Small intestine (tissue), 7 donors: ENCODE measurements around the gene NECTIN3. TPM values are rescaled to one million over a fixed set of nuclear protein-coding genes. Genes with fewer than 3 reads are reported as not detected.

Experiments
- DNase-seq, 2 donors: peaks; one replicate each; pipeline versions ENCODE4 v3.0.0 to v3.0.0-alpha.2; 2013
- FAIRE-seq: peaks from 2 replicates; lab custom pipeline; 2012; peaks lifted over from hg19 to GRCh38; lab: Jason Lieb, UNC
- H3K27ac ChIP-seq, 3 donors: one replicate each; pipeline ENCODE4 v1.5.1; 2013; ENCODE audit warnings: low read length in 2 of 3, mild to moderate bottlenecking in 2 of 3, control low read depth in 1 of 3, inconsistent platforms in 1 of 3, low read depth in 1 of 3, moderate library complexity in 1 of 3
- H3K27me3 ChIP-seq, 3 donors: one replicate each; pipeline ENCODE4 v1.6.1; 2013; ENCODE audit warnings: low read length in 3 of 3, inconsistent platforms in 1 of 3; ENCODE audit not compliant: control insufficient read depth in 3 of 3, insufficient read depth in 3 of 3
- H3K36me3 ChIP-seq, 3 donors: one replicate each; pipeline ENCODE4 v1.6.1; 2013; ENCODE audit warnings: low read length in 3 of 3, inconsistent platforms in 1 of 3, low read depth in 1 of 3, mild to moderate bottlenecking in 1 of 3, moderate library complexity in 1 of 3; ENCODE audit not compliant: control insufficient read depth in 3 of 3, insufficient read depth in 2 of 3
- H3K4me1 ChIP-seq, 3 donors: one replicate each; pipeline ENCODE4 v1.6.1; 2013; ENCODE audit warnings: low read length in 2 of 3, inconsistent platforms in 1 of 3, low read depth in 1 of 3, mild to moderate bottlenecking in 1 of 3, moderate library complexity in 1 of 3; ENCODE audit not compliant: control insufficient read depth in 3 of 3, insufficient read depth in 2 of 3
- H3K4me3 ChIP-seq, 3 donors: one replicate each; pipeline ENCODE4 v1.5.1; 2013; ENCODE audit warnings: low read length in 3 of 3, control low read depth in 1 of 3, inconsistent platforms in 1 of 3, low read depth in 1 of 3, mild to moderate bottlenecking in 1 of 3, moderate library complexity in 1 of 3
- H3K9me3 ChIP-seq, 2 donors: one replicate each; pipeline ENCODE4 v1.6.1; 2013; ENCODE audit warnings: low read depth in 1 of 2, low read length in 1 of 2; ENCODE audit not compliant: control insufficient read depth in 2 of 2, insufficient read depth in 1 of 2
- WGBS, 3 donors: extraction: QIAGEN DNeasy Blood & Tissue Kit; methylation state at CpG; one replicate each; pipeline ENCODE4 v1.1.7; 2013; 5-methylcytosine and 5-hydroxymethylcytosine counted together
- polyA plus RNA-seq, 4 donors: library from polyadenylated mRNA; stranded (reverse) in 3 of 4; unstranded in 1 of 4; fragments of 200-250 nt in 3 of 4; fragments of 120-200 nt in 1 of 4; gene quantifications; one replicate each; pipeline versions ENCODE4 v1.2.1 to v1.2.3, GENCODE V29; 2013
- donor health status: healthy with polysubstance abuse.
- donor health status: control.
- donor health status: control.
- donor health status: Bipolar disorder and iron deficiency.
- donor health status: healthy.

Gene NECTIN3
- polyA plus RNA-seq, 4 donors: 5.9 to 36.9 (median 15.0) TPM

DNA sequence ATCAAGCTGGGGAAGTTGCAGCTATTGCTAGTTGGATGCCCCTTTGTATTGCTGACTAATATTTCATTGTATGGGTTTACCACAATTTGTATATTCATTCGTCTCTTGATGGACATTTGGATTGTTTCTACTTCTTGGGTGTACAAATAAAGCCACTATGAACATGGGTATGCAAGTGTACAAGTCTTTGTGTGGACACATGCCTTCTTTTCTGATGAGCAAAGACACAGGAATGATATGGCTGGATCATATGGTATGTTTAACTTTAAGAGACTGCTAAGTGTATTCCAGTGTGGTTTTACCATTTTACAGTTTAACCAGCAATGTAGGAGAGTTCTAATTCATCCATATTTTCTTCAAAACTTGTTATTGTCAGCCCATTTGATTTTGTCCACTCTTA lies 32.2 kb downstream of the NECTIN3 start:
- Histone ChIP-seq H3K27ac (no peak overlapping the region), H3K36me3 (no peaks in the 10 kb centered on the region), H3K4me3 (no peak overlapping the region), H3K27me3 (no peaks in the 10 kb centered on the region), H3K9me3 (peaks cover 0 to 2% of the 10 kb centered on the region in 2 donors), H3K4me1 (no peaks in the 10 kb centered on the region)
- WGBS, 3 donors: 63 to 86% (median 70%) methylated on average over 1 of the region's 1 CpG
- FAIRE-seq (no peak), DNase-seq (no peak)

DNA sequence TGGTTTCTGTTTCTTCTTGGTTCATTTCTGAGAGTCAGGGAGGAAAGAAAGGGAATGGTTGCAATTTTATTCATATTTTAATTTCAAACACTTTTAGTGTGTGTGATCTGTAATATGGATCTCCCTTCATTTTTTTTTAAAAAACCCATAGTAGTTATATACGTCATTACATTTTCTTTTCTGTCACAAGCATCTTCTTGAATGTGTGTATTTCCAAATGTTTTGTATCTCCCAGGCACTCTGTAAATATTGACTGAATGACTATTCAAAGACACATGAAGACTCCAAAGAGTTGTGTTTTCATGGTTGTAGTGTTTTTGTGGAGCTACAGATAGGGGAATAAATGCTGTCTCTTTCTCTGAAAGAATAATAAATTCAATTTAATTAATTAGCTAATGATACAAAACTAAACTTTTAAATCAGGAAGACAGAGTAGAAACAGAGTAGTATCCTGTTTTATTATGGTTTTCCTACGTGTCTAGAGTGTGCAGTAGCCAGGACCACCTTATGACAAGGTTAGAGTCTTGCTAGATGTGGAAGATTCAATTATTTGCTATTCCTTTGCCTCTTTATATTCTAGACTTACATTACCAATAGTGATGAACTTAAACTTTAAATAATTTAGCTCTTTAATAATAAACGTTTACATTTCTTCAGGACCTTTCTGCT lies 35.5 kb downstream of the NECTIN3 start:
- peaks cover 0 to 2% of the 10 kb centered on the region in 2 donors for H3K9me3 ChIP-seq
- H3K36me3 ChIP-seq: no peaks in the 10 kb centered on the region
- H3K4me3 ChIP-seq: no peak overlapping the region
- DNase-seq (no peak), FAIRE-seq (no peak)
- H3K27me3 ChIP-seq: no peaks in the 10 kb centered on the region
- no peaks in the 10 kb centered on the region for H3K4me1 ChIP-seq
- WGBS, 3 donors: 50 to 65% (median 52%) methylated on average over 3 of the region's 3 CpGs
- H3K27ac ChIP-seq: no peak overlapping the region

DNA sequence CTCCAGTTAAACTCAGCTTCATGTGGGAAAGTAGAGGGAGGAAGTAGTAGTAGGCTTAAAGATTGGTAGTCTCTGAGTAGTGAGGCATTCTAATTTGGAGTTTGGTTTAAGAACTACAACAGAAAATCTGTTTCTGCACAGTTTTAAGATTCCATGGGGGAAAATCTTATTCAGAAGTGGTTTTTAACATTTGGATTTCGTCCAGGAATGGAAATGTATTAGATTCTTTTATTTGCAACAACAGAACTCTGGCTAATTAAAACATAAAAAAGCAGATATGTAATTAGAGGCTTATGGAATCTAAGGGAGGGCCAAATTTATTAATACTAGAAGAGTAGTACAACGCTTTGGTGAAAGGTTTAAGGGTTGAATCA lies 36.0 kb downstream of the NECTIN3 start:
- no peak for DNase-seq

DNA sequence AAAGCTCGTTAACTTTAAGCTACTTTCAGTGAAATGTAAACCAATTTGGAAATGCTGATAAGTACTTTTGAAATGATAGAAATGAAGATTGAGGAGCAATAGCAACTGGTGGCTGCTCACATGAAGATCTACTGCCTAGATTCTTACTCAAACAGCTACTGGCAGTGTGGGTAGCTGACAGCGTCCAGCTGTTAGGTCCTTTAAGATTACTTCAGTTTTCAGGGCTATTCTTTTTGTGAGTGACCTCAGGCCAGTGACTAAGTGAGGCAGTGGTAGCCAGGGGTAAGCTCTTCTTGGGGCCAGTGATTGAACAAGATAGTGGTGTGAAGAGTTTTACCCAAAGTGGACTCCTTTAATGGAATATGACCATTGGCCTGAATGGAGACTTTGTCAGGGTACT lies 41.3 kb downstream of the NECTIN3 start:
- 73 to 78% (median 75%) methylated on average over 2 of the region's 2 CpGs for WGBS, 3 donors
- Histone ChIP-seq H3K27ac (no peak overlapping the region), H3K27me3 (no peaks in the 10 kb centered on the region), H3K36me3 (peaks cover 0 to 2% (median 0%) of the 10 kb centered on the region in 3 donors), H3K4me1 (peaks cover 0 to 3% (median 0%) of the 10 kb centered on the region in 3 donors), H3K4me3 (no peak overlapping the region), H3K9me3 (no peaks in the 10 kb centered on the region)
- DNase-seq (no peak), FAIRE-seq (no peak)

More for the DNA sequence above, 36.0 kb downstream of the NECTIN3 start:
- H3K27ac ChIP-seq: no peak overlapping the region
- no peak for FAIRE-seq
- H3K4me1 ChIP-seq: no peaks in the 10 kb centered on the region
- no peaks in the 10 kb centered on the region for H3K27me3 ChIP-seq
- H3K4me3 ChIP-seq: no peak overlapping the region
- H3K9me3 ChIP-seq: peaks cover 0 to 2% of the 10 kb centered on the region in 2 donors
- H3K36me3 ChIP-seq: no peaks in the 10 kb centered on the region
- WGBS, 3 donors: 58 to 69% (median 62%) methylated on average over 2 of the region's 2 CpGs

DNA sequence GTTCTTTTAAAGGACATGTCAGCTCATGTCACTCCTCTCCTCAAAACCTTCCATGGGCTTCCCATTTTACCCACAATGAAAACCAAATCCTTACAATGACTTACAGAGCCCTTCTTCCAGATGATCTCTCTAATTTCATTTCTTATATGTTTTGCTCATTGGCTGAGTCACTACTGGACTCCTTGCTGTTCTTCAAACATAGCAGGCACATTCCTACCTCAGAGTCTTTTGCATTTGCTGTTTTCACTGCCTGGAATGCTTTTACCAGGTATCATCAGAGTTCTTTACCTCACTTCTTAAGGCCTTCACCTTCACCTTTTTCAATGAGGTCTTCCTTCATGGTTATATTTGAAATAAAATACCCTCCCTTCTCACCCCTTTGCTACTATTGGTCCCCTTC lies 57.3 kb downstream of the NECTIN3 start:
- no peaks in the 10 kb centered on the region for H3K4me1 ChIP-seq
- H3K27me3 ChIP-seq: no peaks in the 10 kb centered on the region
- H3K9me3 ChIP-seq: no peaks in the 10 kb centered on the region
- FAIRE-seq: no peak
- no peak for DNase-seq
- H3K4me3 ChIP-seq: no peak overlapping the region
- no peak overlapping the region for H3K27ac ChIP-seq
- H3K36me3 ChIP-seq: peaks cover 0 to 8% (median 2%) of the 10 kb centered on the region in 3 donors

DNA sequence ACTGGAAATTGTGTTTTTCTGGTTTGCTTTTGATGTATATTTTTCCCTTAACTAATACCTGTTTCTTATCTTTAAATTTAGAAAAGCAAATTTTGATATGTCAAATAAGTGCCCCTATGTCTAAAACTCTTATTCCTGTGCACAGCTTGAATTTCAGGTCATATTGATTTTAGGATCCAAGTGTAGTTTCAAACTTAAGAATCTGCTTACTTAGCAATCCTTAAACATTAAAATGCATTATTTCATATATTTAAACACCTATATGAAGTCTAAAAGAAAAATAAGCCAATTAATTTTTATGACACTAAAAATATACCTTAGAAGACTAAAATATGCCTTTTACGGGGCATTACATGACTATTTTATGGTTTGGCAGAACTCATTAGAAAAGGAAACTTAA lies 59.2 kb downstream of the NECTIN3 start:
- no peaks in the 10 kb centered on the region for H3K9me3 ChIP-seq
- H3K4me3 ChIP-seq: no peak overlapping the region
- no peaks in the 10 kb centered on the region for H3K27me3 ChIP-seq
- 95% methylated on average over 1 of the region's 1 CpG for WGBS, 3 donors
- no peak for FAIRE-seq
- no peak overlapping the region for H3K27ac ChIP-seq
- H3K4me1 ChIP-seq: no peaks in the 10 kb centered on the region
- no peak for DNase-seq
- H3K36me3 ChIP-seq: peaks cover 0 to 8% (median 2%) of the 10 kb centered on the region in 3 donors

DNA sequence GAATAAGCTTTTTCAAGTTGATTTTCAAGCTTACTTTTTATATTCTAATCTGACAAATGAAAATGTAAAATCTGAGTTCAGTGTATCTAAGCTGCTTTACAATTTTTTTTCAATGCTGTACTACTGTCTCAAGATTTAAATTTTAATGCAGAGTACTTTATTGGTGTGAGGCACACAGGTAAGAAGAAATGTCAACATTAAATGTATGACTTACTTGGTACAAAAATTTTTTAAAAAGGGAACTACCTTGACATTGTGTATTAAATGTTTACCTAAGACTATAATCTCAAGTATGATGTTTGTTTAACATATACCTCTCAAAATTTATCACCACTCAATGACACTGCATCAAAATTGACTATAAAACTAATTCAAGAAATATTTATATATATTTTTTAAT lies 62.7 kb downstream of the NECTIN3 start:
- no peaks in the 10 kb centered on the region for H3K9me3 ChIP-seq
- no peak overlapping the region for H3K27ac ChIP-seq
- no peak for DNase-seq
- H3K36me3 ChIP-seq: peaks cover 0 to 2% (median 0%) of the 10 kb centered on the region in 3 donors
- H3K4me1 ChIP-seq: no peaks in the 10 kb centered on the region
- H3K4me3 ChIP-seq: no peak overlapping the region
- H3K27me3 ChIP-seq: no peaks in the 10 kb centered on the region
- no peak for FAIRE-seq

DNA sequence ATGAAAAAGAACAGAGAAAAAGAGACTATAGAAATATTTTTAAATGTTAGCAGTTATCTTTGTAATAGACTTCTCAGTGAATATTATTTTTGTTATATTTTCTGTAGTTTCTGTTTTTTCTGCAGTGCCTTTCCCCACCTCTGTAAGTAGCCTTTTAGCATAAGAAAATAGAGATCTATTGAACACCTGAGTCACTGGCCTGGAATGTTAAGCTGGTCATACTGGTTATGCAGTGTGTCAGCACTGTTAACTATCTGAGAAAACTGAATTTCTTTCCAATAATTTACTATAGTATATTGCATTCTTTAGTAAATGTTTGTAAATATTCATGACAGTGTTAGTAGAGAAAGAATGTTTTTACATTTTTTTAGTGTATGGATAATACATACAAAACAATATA lies 79.8 kb downstream of the NECTIN3 start:
- Histone ChIP-seq H3K27ac (no peak overlapping the region), H3K4me1 (no peaks in the 10 kb centered on the region), H3K27me3 (no peaks in the 10 kb centered on the region), H3K9me3 (peaks cover 0 to 4% of the 10 kb centered on the region in 2 donors), H3K36me3 (peaks cover 0 to 7% (median 1%) of the 10 kb centered on the region in 3 donors), H3K4me3 (no peak overlapping the region)
- FAIRE-seq (no peak), DNase-seq (no peak)

DNA sequence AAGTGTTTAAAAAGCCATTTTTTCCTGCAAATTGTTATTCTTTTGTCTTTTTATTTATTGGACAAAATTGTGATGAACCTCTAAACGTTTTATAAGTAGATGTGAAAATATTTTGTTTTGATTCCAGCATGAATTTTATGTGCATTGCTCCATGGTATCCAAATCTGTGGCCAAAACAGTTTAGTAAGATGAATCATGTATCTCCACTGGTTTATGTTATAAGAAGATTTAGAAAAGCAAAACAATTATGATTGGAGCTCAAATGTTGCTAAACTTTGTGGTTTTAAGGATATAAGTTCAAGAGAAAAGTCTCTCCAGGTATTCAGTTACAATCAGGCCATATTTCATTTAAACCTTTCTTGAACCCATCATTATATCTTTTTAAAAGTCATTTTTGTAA lies 80.9 kb downstream of the NECTIN3 start:
- no peak for FAIRE-seq
- WGBS, 3 donors: 33 to 57% (median 49%) methylated on average over 1 of the region's 1 CpG
- H3K27ac ChIP-seq: no peak overlapping the region

More for the DNA sequence above, 80.9 kb downstream of the NECTIN3 start:
- no peaks in the 10 kb centered on the region for H3K4me1 ChIP-seq
- peaks cover 0 to 7% (median 1%) of the 10 kb centered on the region in 3 donors for H3K36me3 ChIP-seq
- DNase-seq: no peak
- no peak overlapping the region for H3K4me3 ChIP-seq
- no peaks in the 10 kb centered on the region for H3K27me3 ChIP-seq
- H3K9me3 ChIP-seq: peaks cover 0 to 4% of the 10 kb centered on the region in 2 donors
